Type B pancreatic cell (in vitro differentiated cells): ENCODE measurements around the gene WDR19. TPM values are rescaled to one million over a fixed set of nuclear protein-coding genes. Genes with fewer than 3 reads are reported as not detected.

ENCODE experiments used
- DNase-seq: peaks from one replicate; pipeline ENCODE4 v3.0.0; 2021; ENCODE audit warnings: mixed read lengths; ENCODE audit not compliant: unreplicated experiment; ENCODE audit errors: extremely low spot score
- H3K27ac Mint-ChIP-seq: 2 replicates; pipeline ENCODE4 v1.8.0; 2021; ENCODE audit warnings: mild to moderate bottlenecking, mixed read lengths
- H3K27me3 Mint-ChIP-seq: 2 replicates; pipeline ENCODE4 v1.8.0; 2021; ENCODE audit warnings: mixed read lengths
- H3K36me3 Mint-ChIP-seq: 2 replicates; pipeline ENCODE4 v1.8.0; 2021; ENCODE audit warnings: mixed read lengths
- H3K4me1 Mint-ChIP-seq: one replicate; pipeline ENCODE4 v1.8.0; 2021; ENCODE audit warnings: mixed read lengths; ENCODE audit not compliant: unreplicated experiment
- H3K4me3 Mint-ChIP-seq: 2 replicates; pipeline ENCODE4 v1.8.0; 2021; ENCODE audit warnings: mild to moderate bottlenecking, mixed read lengths
- H3K9me3 Mint-ChIP-seq: 2 replicates; pipeline ENCODE4 v1.8.0; 2021; ENCODE audit warnings: mixed read lengths
- total RNA-seq: library from RNA; stranded (reverse); gene quantifications from 2 replicates; pipeline ENCODE4 v1.2.1, GENCODE V29; 2021; ENCODE audit warnings: low replicate concordance
- TF ChIP-seq, protein P1 (sequence below): fragments of 200-600 bp; sonication (generic); conservative IDR thresholded peaks from 2 replicates; pipeline ENCODE4 v1.5.0; 2021; ENCODE audit warnings: antibody characterized with exemption, mild to moderate bottlenecking

The WDR19 gene
- total RNA-seq, 1 donor from 2014 or later = 68.7 TPM

DNA sequence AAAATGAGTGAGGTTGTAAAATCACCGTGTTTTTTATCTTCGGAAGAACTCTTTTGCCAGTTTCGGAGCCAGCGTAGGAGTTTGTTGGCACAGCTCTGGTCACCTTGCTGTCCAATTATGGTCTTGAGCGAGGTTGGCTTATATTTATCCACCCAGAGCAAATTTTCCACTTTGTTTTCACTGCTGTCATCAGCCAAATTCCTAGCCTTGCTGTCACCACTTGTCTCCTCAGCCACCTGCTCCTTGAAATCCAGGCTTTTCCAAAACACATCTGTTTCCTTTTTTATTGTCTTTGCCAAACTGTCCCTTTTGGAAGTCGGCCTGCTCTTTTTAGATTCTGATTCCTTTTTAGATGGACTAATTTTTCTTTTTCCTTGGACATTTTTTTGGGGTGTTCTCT lies 126.3 kb downstream of the WDR19 start:
- Mint-ChIP-seq H3K27me3 (no peaks in the 10 kb centered on the region), H3K9me3 (no peaks in the 10 kb centered on the region), H3K4me3 (no peak overlapping the region), H3K27ac (no peak overlapping the region), H3K36me3 (peaks cover 25% of the 10 kb centered on the region), H3K4me1 (no peaks in the 10 kb centered on the region)
- no peak for DNase-seq
- TF ChIP-seq, protein P1, sequence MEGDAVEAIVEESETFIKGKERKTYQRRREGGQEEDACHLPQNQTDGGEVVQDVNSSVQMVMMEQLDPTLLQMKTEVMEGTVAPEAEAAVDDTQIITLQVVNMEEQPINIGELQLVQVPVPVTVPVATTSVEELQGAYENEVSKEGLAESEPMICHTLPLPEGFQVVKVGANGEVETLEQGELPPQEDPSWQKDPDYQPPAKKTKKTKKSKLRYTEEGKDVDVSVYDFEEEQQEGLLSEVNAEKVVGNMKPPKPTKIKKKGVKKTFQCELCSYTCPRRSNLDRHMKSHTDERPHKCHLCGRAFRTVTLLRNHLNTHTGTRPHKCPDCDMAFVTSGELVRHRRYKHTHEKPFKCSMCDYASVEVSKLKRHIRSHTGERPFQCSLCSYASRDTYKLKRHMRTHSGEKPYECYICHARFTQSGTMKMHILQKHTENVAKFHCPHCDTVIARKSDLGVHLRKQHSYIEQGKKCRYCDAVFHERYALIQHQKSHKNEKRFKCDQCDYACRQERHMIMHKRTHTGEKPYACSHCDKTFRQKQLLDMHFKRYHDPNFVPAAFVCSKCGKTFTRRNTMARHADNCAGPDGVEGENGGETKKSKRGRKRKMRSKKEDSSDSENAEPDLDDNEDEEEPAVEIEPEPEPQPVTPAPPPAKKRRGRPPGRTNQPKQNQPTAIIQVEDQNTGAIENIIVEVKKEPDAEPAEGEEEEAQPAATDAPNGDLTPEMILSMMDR = no peak

DNA sequence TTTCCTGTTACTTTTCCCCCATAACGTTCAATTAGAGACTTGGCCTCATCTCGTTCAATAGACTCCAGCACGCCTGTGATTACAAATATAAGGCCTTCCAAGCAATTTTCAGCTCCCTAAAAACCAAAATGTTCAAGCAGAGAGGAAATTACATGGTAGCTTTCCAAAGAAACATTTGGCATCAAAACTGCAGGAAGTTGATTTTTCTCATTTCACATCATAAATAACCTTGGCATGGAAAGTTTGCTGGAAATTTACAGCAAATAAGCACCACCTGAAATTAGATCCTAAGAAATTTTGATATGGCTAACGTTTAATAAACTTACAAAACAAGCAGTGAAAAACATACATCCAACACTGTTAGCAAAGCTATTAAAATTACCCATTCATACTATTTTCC lies 130.5 kb downstream of the WDR19 start:
- peaks cover 27% of the 10 kb centered on the region for H3K36me3 Mint-ChIP-seq
- no peaks in the 10 kb centered on the region for H3K4me1 Mint-ChIP-seq
- no peak overlapping the region for H3K4me3 Mint-ChIP-seq
- H3K27me3 Mint-ChIP-seq = no peaks in the 10 kb centered on the region
- H3K9me3 Mint-ChIP-seq = no peaks in the 10 kb centered on the region
- H3K27ac Mint-ChIP-seq = no peak overlapping the region
- TF ChIP-seq, protein P1 = no peak
- DNase-seq = no peak

GRCh38 chr4:39319676-39320075 lies 137.3 kb downstream of the WDR19 start:
- Mint-ChIP-seq H3K27ac (no peak overlapping the region), H3K9me3 (no peaks in the 10 kb centered on the region), H3K27me3 (no peaks in the 10 kb centered on the region), H3K36me3 (peaks cover 18% of the 10 kb centered on the region), H3K4me1 (no peaks in the 10 kb centered on the region), H3K4me3 (no peak overlapping the region)
- TF ChIP-seq, protein P1 = no peak
- DNase-seq = no peak

- TF ChIP-seq, protein P1 = no peak
- H3K36me3 Mint-ChIP-seq = peaks cover 23% of the 10 kb centered on the region
- no peak overlapping the region for H3K27ac Mint-ChIP-seq
- no peaks in the 10 kb centered on the region for H3K4me1 Mint-ChIP-seq
- no peaks in the 10 kb centered on the region for H3K27me3 Mint-ChIP-seq
- H3K9me3 Mint-ChIP-seq = no peaks in the 10 kb centered on the region
- H3K4me3 Mint-ChIP-seq = no peak overlapping the region
- no peak for DNase-seq
Measured at GRCh38 chr4:39320381-39321115, 138.2 kb downstream of the WDR19 start.

GRCh38 chr4:39323821-39324220 lies 141.5 kb downstream of the WDR19 start:
- TF ChIP-seq, protein P1 = no peak
- Mint-ChIP-seq H3K36me3 (peaks cover 30% of the 10 kb centered on the region), H3K9me3 (peaks cover 5% of the 10 kb centered on the region), H3K4me1 (no peaks in the 10 kb centered on the region), H3K27ac (no peak overlapping the region), H3K4me3 (no peak overlapping the region), H3K27me3 (no peaks in the 10 kb centered on the region)
- DNase-seq = no peak

- no peak for DNase-seq
- Mint-ChIP-seq H3K4me1 (no peaks in the 10 kb centered on the region), H3K4me3 (no peak overlapping the region), H3K36me3 (peaks cover 30% of the 10 kb centered on the region), H3K27ac (no peak overlapping the region), H3K9me3 (peaks cover 5% of the 10 kb centered on the region), H3K27me3 (no peaks in the 10 kb centered on the region)
- TF ChIP-seq, protein P1 = no peak
Measured at GRCh38 chr4:39324446-39324845, 142.1 kb downstream of the WDR19 start.
